RWPE1 (cell line): ENCODE data around the gene DAAM2.

Experiments used
- CTCF ChIA-PET: fragments of 350-600 bp; sonication (Branson Sonifier 250); formaldehyde crosslinking; extraction: SDS; loops from one replicate; lab custom pipeline; 2021; lab: Yijun Ruan, JAX
- POLR2A ChIA-PET: fragments of 400-600 bp; formaldehyde crosslinking; extraction: SDS; loops from one replicate; lab custom pipeline; 2020; ENCODE audit warnings: antibody characterized with exemption; ENCODE audit not compliant: low non-redundant PET; lab: Yijun Ruan, JAX
- DNase-seq: peaks from one replicate; pipeline ENCODE4 v3.0.0; 2012; ENCODE audit warnings: low spot score
- H3K27ac ChIP-seq: fragments of 450-650 bp; 2 replicates; pipeline ENCODE4 v1.5.1; 2017
- TF ChIP-seq, protein P1 (sequence below): fragments of 450-650 bp; conservative IDR thresholded peaks from 2 replicates; pipeline ENCODE4 v1.5.1; 2017; ENCODE audit warnings: low read depth, mild to moderate bottlenecking

DAAM2 gene

DNA sequence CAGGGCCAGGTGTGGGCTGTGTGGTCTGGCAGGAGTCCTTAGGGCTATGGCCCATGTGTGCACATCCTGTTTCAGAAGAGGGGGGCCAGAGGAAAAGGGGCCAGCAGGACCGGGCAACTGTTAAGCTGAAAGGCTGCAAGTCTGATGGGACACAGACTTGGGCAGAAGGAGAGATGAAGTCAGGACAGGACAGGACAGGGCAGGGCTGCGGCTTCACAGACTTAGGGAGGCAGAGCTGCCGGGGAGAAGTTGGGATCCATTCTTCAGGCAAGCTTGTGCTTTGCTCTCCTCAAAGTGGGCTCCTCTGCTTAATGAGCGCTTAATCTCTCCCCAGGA, 113.4 kb downstream of the DAAM2 start:
- no peak for DNase-seq
- H3K27ac ChIP-seq, result no peak overlapping the region
- ChIA-PET POLR2A (no interaction called here), CTCF (no interaction called here)
- TF ChIP-seq, protein P1, sequence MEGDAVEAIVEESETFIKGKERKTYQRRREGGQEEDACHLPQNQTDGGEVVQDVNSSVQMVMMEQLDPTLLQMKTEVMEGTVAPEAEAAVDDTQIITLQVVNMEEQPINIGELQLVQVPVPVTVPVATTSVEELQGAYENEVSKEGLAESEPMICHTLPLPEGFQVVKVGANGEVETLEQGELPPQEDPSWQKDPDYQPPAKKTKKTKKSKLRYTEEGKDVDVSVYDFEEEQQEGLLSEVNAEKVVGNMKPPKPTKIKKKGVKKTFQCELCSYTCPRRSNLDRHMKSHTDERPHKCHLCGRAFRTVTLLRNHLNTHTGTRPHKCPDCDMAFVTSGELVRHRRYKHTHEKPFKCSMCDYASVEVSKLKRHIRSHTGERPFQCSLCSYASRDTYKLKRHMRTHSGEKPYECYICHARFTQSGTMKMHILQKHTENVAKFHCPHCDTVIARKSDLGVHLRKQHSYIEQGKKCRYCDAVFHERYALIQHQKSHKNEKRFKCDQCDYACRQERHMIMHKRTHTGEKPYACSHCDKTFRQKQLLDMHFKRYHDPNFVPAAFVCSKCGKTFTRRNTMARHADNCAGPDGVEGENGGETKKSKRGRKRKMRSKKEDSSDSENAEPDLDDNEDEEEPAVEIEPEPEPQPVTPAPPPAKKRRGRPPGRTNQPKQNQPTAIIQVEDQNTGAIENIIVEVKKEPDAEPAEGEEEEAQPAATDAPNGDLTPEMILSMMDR, result no peak

DNA sequence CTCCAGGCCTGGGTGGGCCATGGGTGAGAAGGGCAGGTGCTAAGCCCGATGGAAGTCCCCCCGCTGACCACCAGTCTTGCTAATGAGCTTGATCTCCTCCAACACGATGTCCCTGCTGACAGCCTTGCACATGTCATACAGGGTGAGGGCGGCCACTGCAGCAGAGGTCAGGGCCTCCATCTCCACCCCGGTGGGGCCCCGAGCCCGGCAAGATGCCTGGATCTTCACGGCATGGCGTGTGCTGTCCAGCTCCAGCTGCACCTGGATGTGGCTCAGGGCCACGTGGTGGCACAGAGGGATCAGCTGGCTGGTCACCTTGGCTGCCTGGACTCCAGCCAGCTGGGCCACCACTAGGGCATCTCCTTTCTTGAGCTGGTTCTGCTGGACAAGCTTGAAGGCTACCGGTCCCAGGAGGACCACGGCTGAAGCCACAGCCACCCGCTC, 114.2 kb downstream of the DAAM2 start:
- ChIA-PET POLR2A (no interaction called here), CTCF (interaction anchor here (0.6 kb wide), 1 partner anchor 38 kb away, joined by 3 read pairs; no protein-coding TSS in a partner anchor)
- DNase-seq, result no peak
- TF ChIP-seq, protein P1, result no peak
- no peak overlapping the region for H3K27ac ChIP-seq

DNA sequence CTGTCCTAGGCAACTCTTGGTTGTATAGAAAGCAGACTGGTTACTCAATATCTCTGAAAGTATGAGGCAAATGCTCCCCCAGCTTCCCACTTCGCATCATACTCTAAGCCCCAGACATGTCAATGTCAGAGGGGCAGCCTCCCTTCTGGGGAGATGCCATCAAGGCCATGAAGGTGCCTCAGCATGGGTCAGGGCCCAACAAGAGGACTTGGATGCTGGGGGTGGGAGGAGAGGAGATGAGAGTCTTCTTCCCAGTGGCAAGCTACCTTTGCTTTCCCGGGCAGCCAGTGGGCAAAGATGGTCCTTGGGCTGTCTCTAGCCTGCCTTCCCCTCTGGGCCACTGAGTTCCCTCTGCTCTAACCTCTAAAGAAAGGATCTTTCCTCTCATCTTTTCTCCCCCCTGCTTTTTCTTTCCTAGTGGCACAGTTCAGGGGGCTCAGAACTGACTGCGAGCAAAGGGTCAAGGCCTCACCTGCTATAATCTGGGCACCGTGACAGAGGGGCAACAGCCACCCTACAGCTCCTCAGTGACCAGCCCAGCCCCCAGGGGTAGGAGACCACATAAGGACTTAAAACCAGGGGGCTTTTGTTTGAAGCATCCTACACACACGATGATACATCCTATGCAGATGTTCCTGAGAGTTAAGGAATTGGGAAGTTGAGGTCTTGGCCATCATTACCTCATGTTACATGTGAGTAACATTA, 115.8 kb downstream of the DAAM2 start:
- ChIA-PET POLR2A (no interaction called here), CTCF (no interaction called here)
- TF ChIP-seq, protein P1, result no peak
- no peak overlapping the region for H3K27ac ChIP-seq
- no peak for DNase-seq

DNA sequence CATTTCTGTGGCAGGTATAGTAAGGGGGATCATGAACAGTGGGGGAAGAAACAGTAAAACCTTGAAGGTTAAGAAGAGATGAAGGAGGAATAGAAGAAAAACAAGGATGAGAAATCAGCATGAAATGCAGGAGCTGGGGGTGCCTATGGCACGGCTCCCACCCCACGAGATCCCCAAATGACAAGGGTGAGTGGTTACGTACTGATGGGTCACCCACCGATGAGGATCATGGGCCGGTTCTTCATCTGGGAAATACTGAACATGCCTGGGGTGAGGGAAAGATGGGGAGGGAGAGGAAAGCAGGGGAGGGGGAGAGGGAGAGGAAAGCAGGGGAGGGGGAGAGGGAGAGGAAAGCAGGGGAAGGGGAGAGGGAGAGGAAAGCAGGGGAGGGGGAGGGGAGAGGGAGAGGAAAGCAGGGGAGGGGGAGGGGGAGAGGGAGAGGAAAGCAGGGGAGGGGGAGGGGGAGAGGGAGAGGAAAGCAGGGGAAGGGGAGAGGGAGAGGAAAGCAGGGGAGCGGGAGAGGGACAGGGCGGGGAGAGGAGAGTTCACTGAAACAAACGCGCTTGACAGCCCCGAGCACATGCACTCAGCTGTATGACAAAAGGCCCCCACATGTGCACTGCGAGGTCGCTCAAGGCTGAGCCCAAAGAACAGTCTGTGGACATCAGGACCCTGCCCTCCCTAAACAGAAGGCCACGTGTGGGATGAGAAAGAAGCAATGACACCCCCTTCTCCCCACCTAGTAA, 116.8 kb downstream of the DAAM2 start:
- CTCF ChIA-PET, result no interaction called here
- POLR2A ChIA-PET, result no interaction called here
- no peak overlapping the region for H3K27ac ChIP-seq
- no peak for DNase-seq
- TF ChIP-seq, protein P1, result no peak

DNA sequence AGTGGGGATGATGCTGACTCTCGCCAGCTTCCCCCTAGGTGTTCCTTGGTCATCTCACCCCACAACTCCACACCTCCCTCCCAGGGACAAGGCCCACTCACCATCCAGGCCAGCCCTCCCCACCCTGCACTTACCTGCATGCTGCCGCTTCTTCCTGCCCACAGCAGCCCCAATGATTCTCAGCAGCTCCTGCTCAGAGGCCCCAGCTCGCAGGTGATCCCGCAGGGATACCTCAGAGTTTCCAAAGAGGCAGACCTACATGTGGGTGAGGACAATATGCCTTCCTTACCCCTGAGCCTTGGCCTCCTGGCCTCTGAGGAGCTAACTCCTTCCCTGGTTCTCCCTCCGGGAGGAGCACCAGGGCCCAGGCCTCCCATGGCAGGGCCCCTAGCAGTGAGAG, 117.5 kb downstream of the DAAM2 start:
- DNase-seq, result no peak
- TF ChIP-seq, protein P1, result no peak
- H3K27ac ChIP-seq, result no peak overlapping the region
- CTCF ChIA-PET, result interaction anchor here (0.6 kb wide), 1 partner anchor 327 kb away, joined by 3 read pairs; no protein-coding TSS in a partner anchor
- POLR2A ChIA-PET, result no interaction called here

DNA sequence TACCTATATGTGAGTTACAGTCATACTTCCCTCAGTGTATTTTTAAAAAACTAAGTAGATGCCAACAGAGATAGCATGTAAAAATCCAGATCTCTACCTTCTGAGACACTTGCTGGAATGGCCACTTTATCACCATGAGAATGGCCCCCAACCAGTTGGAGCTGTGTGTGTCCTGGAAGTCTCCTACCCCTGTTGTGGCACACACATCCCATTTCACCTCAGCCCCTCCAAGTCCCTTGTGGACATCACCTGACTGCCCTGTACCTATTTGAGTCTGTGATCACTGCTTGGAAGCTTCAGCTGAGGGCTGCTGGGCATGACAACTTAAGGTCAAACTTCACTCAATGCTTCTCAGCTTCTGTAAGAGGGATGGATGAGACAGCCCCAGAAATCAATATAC, 118.0 kb downstream of the DAAM2 start:
- TF ChIP-seq, protein P1, result no peak
- H3K27ac ChIP-seq, result no peak overlapping the region
- DNase-seq, result no peak
- ChIA-PET CTCF (interaction anchor here (0.6 kb wide), 1 partner anchor 326 kb away, joined by 3 read pairs; no protein-coding TSS in a partner anchor), POLR2A (no interaction called here)
